ENCODE results near the gene HNRNPUL1. TPM values are rescaled to one million over a fixed set of nuclear protein-coding genes. Genes with fewer than 3 reads are reported as not detected.

The HNRNPUL1 gene
- total and polyA plus RNA-seq, 9 of the 15 experiments (the other 6 are each of a cell fraction or from before 2014, with no cell fraction given) = 7.3 to 211 (median 85.0) TPM

DNA sequence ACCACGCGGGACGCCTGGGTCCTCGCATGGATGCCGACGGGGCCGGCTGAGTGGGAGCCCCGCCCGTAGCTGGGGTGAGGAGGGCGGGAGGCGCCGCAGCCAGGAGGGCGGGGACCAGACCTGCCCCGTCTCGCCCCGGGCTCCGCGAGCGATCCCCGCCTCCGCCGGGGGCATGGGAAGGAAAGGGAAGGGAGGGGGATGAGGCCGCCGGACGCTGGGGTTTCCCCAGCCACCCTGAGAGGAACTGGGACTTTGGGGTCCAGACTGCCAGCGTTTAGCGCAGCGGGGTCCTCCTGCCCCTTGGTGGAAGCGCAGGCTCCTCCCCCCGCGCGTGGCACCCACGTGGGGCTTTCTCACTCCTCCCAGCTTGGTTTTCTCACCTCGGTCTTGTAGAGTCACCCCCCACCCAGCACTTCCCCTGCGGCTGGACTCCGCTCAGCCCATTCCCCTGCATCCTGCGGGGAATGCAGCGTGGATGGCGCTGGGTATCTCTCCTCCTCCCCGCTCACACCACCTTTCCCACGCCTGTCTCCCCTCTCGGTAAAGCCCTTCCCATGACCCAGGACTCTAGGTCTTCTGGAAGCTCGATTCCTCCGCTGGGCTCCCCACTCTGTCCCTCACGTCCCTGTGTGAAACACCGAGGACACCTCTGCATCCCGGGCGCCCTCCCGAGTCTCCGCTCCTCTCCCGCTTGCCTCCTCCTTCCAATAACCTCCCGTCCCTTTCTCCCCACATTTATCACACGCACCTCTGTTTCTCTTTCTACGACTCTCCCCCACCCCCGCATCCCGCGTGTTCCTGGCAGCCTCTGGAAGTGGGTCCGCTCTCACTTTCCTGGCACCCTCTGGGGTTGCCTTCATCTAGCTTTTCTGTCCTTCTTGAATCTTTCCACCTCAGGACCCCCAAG lies 87.4 kb downstream of the HNRNPUL1 start (continued):
- TF ChIP-seq SREBF2 (CRISPR knock-in tag; IDR thresholded peaks at IDR 0.05) = no peak
- no peak for TF ChIP-seq ZC3H8 (IDR thresholded peaks at IDR 0.05)
- TF ChIP-seq RBBP5 (IDR thresholded peaks at IDR 0.05; ENCODE audit: borderline replicate concordance, insufficient read depth, low read length, poor library complexity, severe bottlenecking) = peak; percentile 56
- TF ChIP-seq, protein P1, sequence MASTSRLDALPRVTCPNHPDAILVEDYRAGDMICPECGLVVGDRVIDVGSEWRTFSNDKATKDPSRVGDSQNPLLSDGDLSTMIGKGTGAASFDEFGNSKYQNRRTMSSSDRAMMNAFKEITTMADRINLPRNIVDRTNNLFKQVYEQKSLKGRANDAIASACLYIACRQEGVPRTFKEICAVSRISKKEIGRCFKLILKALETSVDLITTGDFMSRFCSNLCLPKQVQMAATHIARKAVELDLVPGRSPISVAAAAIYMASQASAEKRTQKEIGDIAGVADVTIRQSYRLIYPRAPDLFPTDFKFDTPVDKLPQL (IDR thresholded peaks at IDR 0.05; ENCODE audit: extremely low read depth, insufficient read length) = no peak
- TF ChIP-seq POLR2G (IDR thresholded peaks at IDR 0.05; ENCODE audit: low read depth, low read length) = peak; percentile 73
- TF ChIP-seq, protein P2, sequence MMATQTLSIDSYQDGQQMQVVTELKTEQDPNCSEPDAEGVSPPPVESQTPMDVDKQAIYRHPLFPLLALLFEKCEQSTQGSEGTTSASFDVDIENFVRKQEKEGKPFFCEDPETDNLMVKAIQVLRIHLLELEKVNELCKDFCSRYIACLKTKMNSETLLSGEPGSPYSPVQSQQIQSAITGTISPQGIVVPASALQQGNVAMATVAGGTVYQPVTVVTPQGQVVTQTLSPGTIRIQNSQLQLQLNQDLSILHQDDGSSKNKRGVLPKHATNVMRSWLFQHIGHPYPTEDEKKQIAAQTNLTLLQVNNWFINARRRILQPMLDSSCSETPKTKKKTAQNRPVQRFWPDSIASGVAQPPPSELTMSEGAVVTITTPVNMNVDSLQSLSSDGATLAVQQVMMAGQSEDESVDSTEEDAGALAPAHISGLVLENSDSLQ (IDR thresholded peaks at IDR 0.05) = no peak
- no peak for TF ChIP-seq FOSL1 (tag; conservative IDR thresholded peaks at IDR 0.05)
- TF ChIP-seq TSC22D4 (tag; IDR thresholded peaks at IDR 0.05) = no peak
- TF ChIP-seq OTX1 (CRISPR knock-in tag; IDR thresholded peaks at IDR 0.05) = no peak
- TF ChIP-seq, protein P3, sequence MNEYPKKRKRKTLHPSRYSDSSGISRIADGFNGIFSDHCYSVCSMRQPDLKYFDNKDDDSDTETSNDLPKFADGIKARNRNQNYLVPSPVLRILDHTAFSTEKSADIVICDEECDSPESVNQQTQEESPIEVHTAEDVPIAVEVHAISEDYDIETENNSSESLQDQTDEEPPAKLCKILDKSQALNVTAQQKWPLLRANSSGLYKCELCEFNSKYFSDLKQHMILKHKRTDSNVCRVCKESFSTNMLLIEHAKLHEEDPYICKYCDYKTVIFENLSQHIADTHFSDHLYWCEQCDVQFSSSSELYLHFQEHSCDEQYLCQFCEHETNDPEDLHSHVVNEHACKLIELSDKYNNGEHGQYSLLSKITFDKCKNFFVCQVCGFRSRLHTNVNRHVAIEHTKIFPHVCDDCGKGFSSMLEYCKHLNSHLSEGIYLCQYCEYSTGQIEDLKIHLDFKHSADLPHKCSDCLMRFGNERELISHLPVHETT (CRISPR knock-in tag; conservative IDR thresholded peaks at IDR 0.05 in 1 of 2, IDR thresholded peaks at IDR 0.05 in 1 of 2) = no peak
- 0 out of 2 replicates have a peak, but pooled peaks have one; percentile 38 for TF ChIP-seq SMAD4 (CRISPR knock-in tag; conservative IDR thresholded peaks at IDR 0.05)
- TF ChIP-seq, protein P4, sequence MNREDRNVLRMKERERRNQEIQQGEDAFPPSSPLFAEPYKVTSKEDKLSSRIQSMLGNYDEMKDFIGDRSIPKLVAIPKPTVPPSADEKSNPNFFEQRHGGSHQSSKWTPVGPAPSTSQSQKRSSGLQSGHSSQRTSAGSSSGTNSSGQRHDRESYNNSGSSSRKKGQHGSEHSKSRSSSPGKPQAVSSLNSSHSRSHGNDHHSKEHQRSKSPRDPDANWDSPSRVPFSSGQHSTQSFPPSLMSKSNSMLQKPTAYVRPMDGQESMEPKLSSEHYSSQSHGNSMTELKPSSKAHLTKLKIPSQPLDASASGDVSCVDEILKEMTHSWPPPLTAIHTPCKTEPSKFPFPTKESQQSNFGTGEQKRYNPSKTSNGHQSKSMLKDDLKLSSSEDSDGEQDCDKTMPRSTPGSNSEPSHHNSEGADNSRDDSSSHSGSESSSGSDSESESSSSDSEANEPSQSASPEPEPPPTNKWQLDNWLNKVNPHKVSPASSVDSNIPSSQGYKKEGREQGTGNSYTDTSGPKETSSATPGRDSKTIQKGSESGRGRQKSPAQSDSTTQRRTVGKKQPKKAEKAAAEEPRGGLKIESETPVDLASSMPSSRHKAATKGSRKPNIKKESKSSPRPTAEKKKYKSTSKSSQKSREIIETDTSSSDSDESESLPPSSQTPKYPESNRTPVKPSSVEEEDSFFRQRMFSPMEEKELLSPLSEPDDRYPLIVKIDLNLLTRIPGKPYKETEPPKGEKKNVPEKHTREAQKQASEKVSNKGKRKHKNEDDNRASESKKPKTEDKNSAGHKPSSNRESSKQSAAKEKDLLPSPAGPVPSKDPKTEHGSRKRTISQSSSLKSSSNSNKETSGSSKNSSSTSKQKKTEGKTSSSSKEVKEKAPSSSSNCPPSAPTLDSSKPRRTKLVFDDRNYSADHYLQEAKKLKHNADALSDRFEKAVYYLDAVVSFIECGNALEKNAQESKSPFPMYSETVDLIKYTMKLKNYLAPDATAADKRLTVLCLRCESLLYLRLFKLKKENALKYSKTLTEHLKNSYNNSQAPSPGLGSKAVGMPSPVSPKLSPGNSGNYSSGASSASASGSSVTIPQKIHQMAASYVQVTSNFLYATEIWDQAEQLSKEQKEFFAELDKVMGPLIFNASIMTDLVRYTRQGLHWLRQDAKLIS (CRISPR knock-in tag; IDR thresholded peaks at IDR 0.05) = 0 out of 2 replicates have a peak, but pooled peaks have one; percentile 16
- TF ChIP-seq CBX3 (IDR thresholded peaks at IDR 0.05; ENCODE audit: borderline replicate concordance in 1 of 2, low read length in 2 of 2) = no peak
- TF ChIP-seq, protein P5, sequence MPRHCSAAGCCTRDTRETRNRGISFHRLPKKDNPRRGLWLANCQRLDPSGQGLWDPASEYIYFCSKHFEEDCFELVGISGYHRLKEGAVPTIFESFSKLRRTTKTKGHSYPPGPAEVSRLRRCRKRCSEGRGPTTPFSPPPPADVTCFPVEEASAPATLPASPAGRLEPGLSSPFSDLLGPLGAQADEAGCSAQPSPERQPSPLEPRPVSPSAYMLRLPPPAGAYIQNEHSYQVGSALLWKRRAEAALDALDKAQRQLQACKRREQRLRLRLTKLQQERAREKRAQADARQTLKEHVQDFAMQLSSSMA (CRISPR knock-in tag; IDR thresholded peaks at IDR 0.05) = no peak
- TF ChIP-seq, protein P6, sequence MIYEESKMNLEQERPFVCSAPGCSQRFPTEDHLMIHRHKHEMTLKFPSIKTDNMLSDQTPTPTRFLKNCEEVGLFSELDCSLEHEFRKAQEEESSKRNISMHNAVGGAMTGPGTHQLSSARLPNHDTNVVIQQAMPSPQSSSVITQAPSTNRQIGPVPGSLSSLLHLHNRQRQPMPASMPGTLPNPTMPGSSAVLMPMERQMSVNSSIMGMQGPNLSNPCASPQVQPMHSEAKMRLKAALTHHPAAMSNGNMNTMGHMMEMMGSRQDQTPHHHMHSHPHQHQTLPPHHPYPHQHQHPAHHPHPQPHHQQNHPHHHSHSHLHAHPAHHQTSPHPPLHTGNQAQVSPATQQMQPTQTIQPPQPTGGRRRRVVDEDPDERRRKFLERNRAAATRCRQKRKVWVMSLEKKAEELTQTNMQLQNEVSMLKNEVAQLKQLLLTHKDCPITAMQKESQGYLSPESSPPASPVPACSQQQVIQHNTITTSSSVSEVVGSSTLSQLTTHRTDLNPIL (CRISPR knock-in tag; IDR thresholded peaks at IDR 0.05) = no peak

Measured in K562 (cell line).